Measurements from ENCODE around the gene ATG101. TPM values are rescaled to one million over a fixed set of nuclear protein-coding genes. Genes with fewer than 3 reads are reported as not detected.

ATG101 gene
- polyA plus RNA-seq, 1 donor (not counting 4 experiments of a cell fraction or from before 2014, with no cell fraction given), result 62.7 TPM

GRCh38 chr12:52038447-52038846 is 31.3 kb upstream of the ATG101 start:
- FAIRE-seq, result no peak
- DNase-seq (ENCODE audit: low read depth, low spot score), result no peak

GRCh38 chr12:52041035-52041434 is 28.7 kb upstream of the ATG101 start:
- no peaks in the 10 kb centered on the region for H3K9me3 ChIP-seq (ENCODE audit: control insufficient read depth, low read depth, low read length)
- FAIRE-seq, result no peak
- H3K79me2 ChIP-seq (ENCODE audit: control insufficient read depth, insufficient read depth, low read length), result no peaks in the 10 kb centered on the region
- H3K4me1 ChIP-seq (ENCODE audit: control insufficient read depth, extremely low read depth, insufficient read depth, low read length), result peaks cover 8% of the 10 kb centered on the region
- H3K27me3 ChIP-seq (ENCODE audit: control insufficient read depth, extremely low read depth, insufficient read depth, low read length), result peaks cover 5% of the 10 kb centered on the region
- H3K9me1 ChIP-seq (ENCODE audit: control insufficient read depth, extremely low read depth, insufficient read depth, low read length), result no peaks in the 10 kb centered on the region
- DNase-seq (ENCODE audit: low read depth, low spot score), result no peak
- H2AFZ ChIP-seq (ENCODE audit: control insufficient read depth, low read length), result no peak overlapping the region
- H3K4me3 ChIP-seq (ENCODE audit: control insufficient read depth in 2 of 3, extremely low read depth in 1 of 3, insufficient read depth in 2 of 3, low read depth in 1 of 3, low read length in 3 of 3), result no peak overlapping the region
- H3K36me3 ChIP-seq (ENCODE audit: control insufficient read depth in 2 of 2, extremely low read depth in 1 of 2, insufficient read depth in 2 of 2, low read length in 2 of 2), result no peaks in the 10 kb centered on the region
- TF ChIP-seq EZH2 (IDR thresholded peaks at IDR 0.05; ENCODE audit: low read length), result no peak
- no peak for TF ChIP-seq CTCF (optimal IDR thresholded peaks at IDR 0.05 in 1 of 3, IDR thresholded peaks at IDR 0.05 in 1 of 3, conservative IDR thresholded peaks at IDR 0.05 in 1 of 3; ENCODE audit: extremely low read depth in 1 of 3, insufficient read depth in 2 of 3, low read length in 3 of 3)
- dilution Hi-C loops (cut with MboI; ENCODE audit: extremely low pct_ligation_motif_present, low sequenced_read_pairs), result no loop called here
- no peak overlapping the region for H3K27ac ChIP-seq (ENCODE audit: control insufficient read depth, insufficient read depth, low read length)
- no peak overlapping the region for H3K4me2 ChIP-seq (ENCODE audit: control insufficient read depth, extremely low read depth, insufficient read depth, low read depth, low read length)
- H3K9ac ChIP-seq (ENCODE audit: control insufficient read depth, extremely low read depth, insufficient read depth, low read length), result no peak overlapping the region
- H4K20me1 ChIP-seq (ENCODE audit: control insufficient read depth, extremely low read depth, insufficient read depth, low read length), result no peaks in the 10 kb centered on the region

More at GRCh38 chr12:52038447-52038846, 31.3 kb upstream of the ATG101 start:
- no peak overlapping the region for H3K4me3 ChIP-seq (ENCODE audit: control insufficient read depth in 2 of 3, extremely low read depth in 1 of 3, insufficient read depth in 2 of 3, low read depth in 1 of 3, low read length in 3 of 3)
- no peaks in the 10 kb centered on the region for H3K79me2 ChIP-seq (ENCODE audit: control insufficient read depth, insufficient read depth, low read length)
- H3K9ac ChIP-seq (ENCODE audit: control insufficient read depth, extremely low read depth, insufficient read depth, low read length), result no peak overlapping the region
- H3K9me3 ChIP-seq (ENCODE audit: control insufficient read depth, low read depth, low read length), result no peaks in the 10 kb centered on the region
- H2AFZ ChIP-seq (ENCODE audit: control insufficient read depth, low read length), result no peak overlapping the region
- no peak overlapping the region for H3K4me2 ChIP-seq (ENCODE audit: control insufficient read depth, extremely low read depth, insufficient read depth, low read depth, low read length)
- dilution Hi-C loops (cut with MboI; ENCODE audit: extremely low pct_ligation_motif_present, low sequenced_read_pairs), result no loop called here
- H3K4me1 ChIP-seq (ENCODE audit: control insufficient read depth, extremely low read depth, insufficient read depth, low read length), result peaks cover 10% of the 10 kb centered on the region
- H4K20me1 ChIP-seq (ENCODE audit: control insufficient read depth, extremely low read depth, insufficient read depth, low read length), result no peaks in the 10 kb centered on the region
- TF ChIP-seq CTCF (optimal IDR thresholded peaks at IDR 0.05 in 1 of 3, IDR thresholded peaks at IDR 0.05 in 1 of 3, conservative IDR thresholded peaks at IDR 0.05 in 1 of 3; ENCODE audit: extremely low read depth in 1 of 3, insufficient read depth in 2 of 3, low read length in 3 of 3) (no peak), EZH2 (IDR thresholded peaks at IDR 0.05; ENCODE audit: low read length) (no peak)
- no peaks in the 10 kb centered on the region for H3K9me1 ChIP-seq (ENCODE audit: control insufficient read depth, extremely low read depth, insufficient read depth, low read length)
- peaks cover 13% of the 10 kb centered on the region for H3K27me3 ChIP-seq (ENCODE audit: control insufficient read depth, extremely low read depth, insufficient read depth, low read length)
- H3K27ac ChIP-seq (ENCODE audit: control insufficient read depth, insufficient read depth, low read length), result no peak overlapping the region
- H3K36me3 ChIP-seq (ENCODE audit: control insufficient read depth in 2 of 2, extremely low read depth in 1 of 2, insufficient read depth in 2 of 2, low read length in 2 of 2), result no peaks in the 10 kb centered on the region
